ENCODE measurements around the gene UPF1.

The UPF1 gene

GRCh38 chr19:18785179-18786124 lies 46.3 kb upstream of the UPF1 start:
- DNase-seq, result peak; percentile 83 to 85
- intact Hi-C loops (cut with DNase I; ENCODE audit: low total_unique reads), result no loop called here

GRCh38 chr19:18788529-18789421 lies 43.0 kb upstream of the UPF1 start:
- no peak for DNase-seq
- no peaks in the 10 kb centered on the region for H3K36me3 ChIP-seq
- peaks cover 17 to 89% of the 10 kb centered on the region in 2 donors for H3K27me3 ChIP-seq
- H3K27ac ChIP-seq, result peak overlapping the region; percentile 25 to 45
- no peaks in the 10 kb centered on the region for H3K9me3 ChIP-seq
- peaks cover 0 to 54% (median 41%) of the 10 kb centered on the region in 4 donors for H3K4me1 ChIP-seq
- intact Hi-C loops (cut with DNase I; ENCODE audit: low total_unique reads), result no loop called here
- TF ChIP-seq CTCF (IDR thresholded peaks at IDR 0.05), result no peak
- H3K4me3 ChIP-seq, result peak overlapping the region; percentile 38 to 42

More at GRCh38 chr19:18785179-18786124, 46.3 kb upstream of the UPF1 start:
- peaks cover 17 to 69% of the 10 kb centered on the region in 2 donors for H3K27me3 ChIP-seq
- peaks cover 0 to 46% (median 33%) of the 10 kb centered on the region in 4 donors for H3K4me1 ChIP-seq
- no peak overlapping the region for H3K4me3 ChIP-seq
- no peaks in the 10 kb centered on the region for H3K36me3 ChIP-seq
- no peaks in the 10 kb centered on the region for H3K9me3 ChIP-seq
- no peak for TF ChIP-seq CTCF (IDR thresholded peaks at IDR 0.05)
- peak overlapping the region in 1 of 2 donors; percentile 13 for H3K27ac ChIP-seq

- TF ChIP-seq CTCF (IDR thresholded peaks at IDR 0.05), result no peak
- DNase-seq, result no peak
- no peaks in the 10 kb centered on the region for H3K9me3 ChIP-seq
- H3K4me1 ChIP-seq, result peaks cover 0 to 54% (median 41%) of the 10 kb centered on the region in 4 donors
- no peaks in the 10 kb centered on the region for H3K36me3 ChIP-seq
- peak overlapping the region; percentile 38 to 42 for H3K4me3 ChIP-seq
- H3K27ac ChIP-seq, result peak overlapping the region; percentile 9 to 45
- intact Hi-C loops (cut with DNase I; ENCODE audit: low total_unique reads), result no loop called here
- H3K27me3 ChIP-seq, result peaks cover 17 to 84% of the 10 kb centered on the region in 2 donors
Observed at GRCh38 chr19:18789422-18789869, 42.3 kb upstream of the UPF1 start.

- Histone ChIP-seq H3K27me3 (peaks cover 17 to 83% of the 10 kb centered on the region in 2 donors), H3K9me3 (no peaks in the 10 kb centered on the region), H3K27ac (peak overlapping the region; percentile 9 to 45), H3K4me3 (peak overlapping the region; percentile 38 to 42), H3K36me3 (no peaks in the 10 kb centered on the region), H3K4me1 (peaks cover 0 to 51% (median 40%) of the 10 kb centered on the region in 4 donors)
- intact Hi-C loops (cut with DNase I; ENCODE audit: low total_unique reads), result no loop called here
- peak; percentile 81 to 88 for DNase-seq
- TF ChIP-seq CTCF (IDR thresholded peaks at IDR 0.05), result no peak
Observed at GRCh38 chr19:18789883-18790565, 41.7 kb upstream of the UPF1 start.
